T-helper 2 cell (primary cell): Measurements from ENCODE around the gene STOML2.
"Not testable (repeated sequence)": the region's sequence is repeated elsewhere in the genome, so short reads cannot be mapped to it uniquely, and the experiment has no call there.

Experiments
- DNase-seq, 5 experiments: peaks; one replicate each; pipeline versions ENCODE4 v3.0.0 to v3.0.0-alpha.2; 2012 to 2022
- total RNA-seq, 2 donors: gene quantifications; one replicate each; lab custom pipeline; 2026; lab: John Stamatoyannopoulos, UW

STOML2 gene, protein sequence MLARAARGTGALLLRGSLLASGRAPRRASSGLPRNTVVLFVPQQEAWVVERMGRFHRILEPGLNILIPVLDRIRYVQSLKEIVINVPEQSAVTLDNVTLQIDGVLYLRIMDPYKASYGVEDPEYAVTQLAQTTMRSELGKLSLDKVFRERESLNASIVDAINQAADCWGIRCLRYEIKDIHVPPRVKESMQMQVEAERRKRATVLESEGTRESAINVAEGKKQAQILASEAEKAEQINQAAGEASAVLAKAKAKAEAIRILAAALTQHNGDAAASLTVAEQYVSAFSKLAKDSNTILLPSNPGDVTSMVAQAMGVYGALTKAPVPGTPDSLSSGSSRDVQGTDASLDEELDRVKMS
- 27.4 to 30.6 reads per million in 2 donors for total RNA-seq

DNA sequence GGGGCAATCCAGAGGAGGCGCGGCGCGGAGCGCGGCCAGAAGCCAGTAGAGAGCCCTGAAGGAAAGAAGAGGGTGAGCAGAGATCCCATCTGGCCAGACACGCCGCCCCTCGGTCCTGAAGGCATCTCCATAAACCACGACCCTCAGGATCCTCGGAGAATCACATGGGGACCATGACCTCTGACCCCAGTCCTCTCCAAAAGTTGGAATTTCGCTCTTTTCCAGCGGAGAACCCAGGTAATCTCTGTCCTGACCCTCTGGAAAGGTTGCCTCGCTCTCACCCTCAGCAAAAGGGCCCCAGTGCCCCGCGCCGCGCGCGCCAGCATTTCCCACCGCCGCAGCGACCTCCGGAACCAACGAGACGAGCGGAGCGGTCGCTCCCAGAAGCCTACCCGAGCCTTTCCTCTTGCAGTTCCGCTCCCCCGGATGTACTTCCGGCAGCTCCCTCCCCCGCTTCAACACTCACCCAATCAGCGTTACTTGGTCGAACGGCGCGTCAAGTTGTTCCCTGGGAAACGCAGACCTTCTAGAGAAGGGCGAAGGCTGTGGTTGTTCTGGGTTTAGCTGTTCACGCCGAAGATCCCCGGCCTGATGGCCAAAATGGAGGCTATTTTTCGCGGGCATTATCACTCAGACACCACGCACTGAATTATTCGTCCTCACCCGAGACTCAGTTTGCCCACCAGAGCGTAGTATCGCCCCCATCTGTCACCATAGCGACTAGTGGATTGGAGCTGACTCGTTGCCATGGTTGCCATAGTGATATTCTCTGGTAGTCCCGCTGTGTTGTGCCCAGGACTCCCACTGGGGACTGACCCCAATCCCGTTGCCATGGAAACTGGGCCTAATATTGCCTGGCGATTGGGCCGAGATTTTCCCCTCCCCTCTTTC is at the start of gene STOML2:
Gene STOML2 (minus strand): TSS at position 363 of the 891 bp plus-strand sequence. CDS start 37 bp downstream, at position 326.
- DNase-seq = peak; percentile 74 to 97 (median 89)

DNA sequence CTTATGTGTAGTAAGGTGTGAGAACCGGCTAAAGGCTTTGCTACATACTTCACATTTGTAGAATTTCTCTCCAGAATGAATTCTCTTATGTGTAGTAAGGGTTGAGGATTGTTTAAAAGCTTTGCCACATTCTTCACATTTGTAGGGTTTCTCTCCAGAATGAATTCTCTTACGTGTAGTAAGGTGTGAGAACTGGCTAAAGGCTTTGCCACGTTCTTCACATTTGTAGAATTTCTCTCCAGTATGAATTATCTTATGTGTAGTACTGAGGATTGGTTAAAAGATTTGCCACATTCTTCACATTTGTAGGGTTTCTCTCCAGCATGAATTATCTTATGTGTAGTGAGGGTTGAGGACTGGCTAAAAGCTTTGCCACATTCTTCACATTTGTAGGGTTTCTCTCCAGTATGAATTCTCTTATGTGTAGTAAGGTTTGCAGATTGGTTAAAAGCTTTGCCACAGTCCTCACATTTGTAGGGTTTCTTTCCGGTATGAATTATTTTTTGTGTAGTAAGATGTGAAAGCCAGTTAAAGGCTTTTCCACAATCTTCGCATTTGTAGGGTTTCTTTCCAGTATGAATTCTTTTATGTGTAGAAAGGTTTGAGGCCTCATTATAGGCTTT is 45.1 kb upstream of the STOML2 start:
- not testable (repeated sequence) for DNase-seq

DNA sequence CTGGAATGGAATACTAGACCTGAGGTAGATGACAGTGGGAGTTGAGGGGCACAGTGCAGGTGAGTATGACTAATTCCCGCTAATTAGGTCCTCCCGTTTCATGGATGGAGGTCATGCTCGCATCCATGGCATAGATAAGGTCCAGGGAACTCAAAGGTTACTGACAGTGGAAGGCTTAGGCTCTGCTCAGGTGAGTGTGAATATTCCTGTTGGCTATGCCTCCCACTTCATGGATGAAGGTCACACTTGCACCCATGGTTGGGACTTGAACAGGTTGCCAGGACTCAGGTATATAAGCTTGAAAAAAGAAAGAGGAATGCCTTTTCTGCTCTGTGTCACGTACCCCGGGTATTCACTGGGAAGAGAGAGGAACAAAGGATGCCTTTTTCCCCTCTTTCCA is 39.1 kb upstream of the STOML2 start:
- no peak for DNase-seq

DNA sequence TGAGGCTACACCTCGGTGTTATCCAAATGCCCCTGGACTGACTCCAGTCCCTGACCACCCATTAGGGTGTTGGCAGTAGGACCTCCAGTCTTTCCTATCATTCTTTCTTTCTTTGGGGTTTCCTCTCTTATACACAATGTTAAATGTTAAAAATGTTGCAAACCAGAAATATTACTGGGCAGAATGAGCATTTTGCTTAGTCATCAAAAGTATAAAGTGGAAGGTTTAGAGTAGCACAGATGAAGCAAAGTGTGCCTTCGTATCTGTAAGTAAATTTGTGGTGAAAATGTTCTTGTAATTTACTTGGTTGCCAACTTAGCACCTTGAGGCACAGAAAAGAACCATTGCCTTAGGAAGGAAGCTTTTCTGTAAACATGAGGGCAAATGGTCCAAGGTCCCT is 37.2 kb upstream of the STOML2 start:
- DNase-seq = no peak

DNA sequence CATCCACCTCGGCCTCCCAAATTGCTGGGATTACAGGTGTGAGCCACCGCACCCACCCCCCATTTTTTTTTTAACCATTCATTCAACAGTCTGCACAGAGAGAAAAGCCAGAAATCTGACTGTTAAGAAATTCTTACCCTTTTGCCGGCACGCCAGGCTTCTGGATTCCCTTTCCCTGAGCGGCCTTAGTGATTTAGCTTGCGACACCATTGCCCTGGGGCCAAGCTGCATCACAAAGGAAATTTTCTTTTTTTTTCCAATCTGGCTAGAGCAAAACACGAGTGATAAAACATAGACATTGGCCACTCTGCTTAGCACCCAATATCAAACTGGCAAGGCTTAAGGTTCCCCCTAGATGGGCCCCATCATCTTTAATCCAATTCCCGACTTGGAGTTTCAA is 33.9 kb upstream of the STOML2 start:
- DNase-seq = no peak

DNA sequence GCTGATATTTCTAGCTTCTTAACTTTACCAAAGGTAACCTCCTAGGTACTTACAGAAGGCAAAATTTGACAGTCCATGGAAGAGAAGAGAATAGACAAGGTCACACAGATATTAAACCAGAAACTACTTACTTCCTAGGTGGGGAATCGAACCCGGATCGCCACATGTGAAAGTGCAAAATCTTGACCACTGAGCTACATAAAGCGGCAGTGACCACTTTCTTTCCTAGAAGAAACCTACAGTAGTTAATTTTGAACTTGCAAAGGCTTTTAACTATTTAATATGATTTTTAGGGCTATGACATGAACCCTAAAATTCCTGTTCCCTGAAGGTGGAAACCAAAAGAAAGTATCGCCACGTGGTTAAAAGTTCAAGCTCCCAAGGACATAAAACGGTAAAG is 33.1 kb upstream of the STOML2 start:
- no peak for DNase-seq

DNA sequence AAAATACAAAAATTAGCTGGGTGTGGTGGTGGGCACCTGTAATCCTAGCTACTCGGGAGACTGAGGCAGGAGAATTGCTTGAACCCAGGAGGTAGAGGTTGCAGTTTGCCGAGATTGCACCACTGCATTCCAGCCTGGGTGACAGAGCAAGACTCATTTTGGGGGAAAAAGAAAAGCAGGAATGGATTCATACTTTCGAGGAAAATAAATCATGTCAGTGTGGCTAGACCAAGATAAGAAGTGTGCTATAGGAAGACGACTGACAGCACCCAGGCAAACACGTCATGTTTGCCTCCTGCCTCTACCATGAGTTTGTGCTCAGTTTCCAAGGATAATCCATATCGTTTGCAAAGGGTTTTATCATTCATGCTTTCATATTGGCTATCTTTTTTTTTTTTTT is 32.0 kb upstream of the STOML2 start:
- no peak for DNase-seq

DNA sequence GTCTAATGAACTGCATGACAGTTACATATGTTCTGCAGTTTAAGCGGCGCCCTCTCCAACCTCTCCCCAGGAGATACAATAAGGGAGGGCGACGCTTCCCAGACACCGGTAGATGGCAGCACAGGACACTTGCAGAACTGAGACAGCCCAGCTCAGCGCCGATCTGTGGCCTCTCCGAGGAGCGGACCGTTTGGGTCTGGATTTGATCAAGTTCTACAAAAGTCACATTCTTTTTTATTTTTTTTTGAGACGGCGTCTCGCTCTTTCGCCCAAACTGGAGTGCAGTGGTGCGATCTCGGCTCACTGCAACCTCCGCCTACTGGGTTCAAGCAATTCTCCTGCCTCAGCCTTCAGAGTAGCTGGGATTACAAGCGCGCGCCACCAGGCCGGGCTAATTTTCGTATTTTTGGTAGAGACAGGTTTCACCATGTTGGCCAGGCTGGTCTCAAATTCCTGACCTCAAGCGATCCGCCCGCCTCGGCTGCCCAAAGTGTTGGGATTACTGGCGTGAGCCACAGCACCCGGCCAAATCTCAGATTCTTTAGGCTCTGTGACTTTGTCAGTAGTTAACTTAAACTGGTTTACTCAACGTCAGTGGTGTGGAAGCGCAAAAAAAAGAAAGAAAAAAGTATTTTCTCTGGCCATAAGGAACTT is 14.1 kb upstream of the STOML2 start:
- peak; percentile 53 to 90 (median 77) for DNase-seq

DNA sequence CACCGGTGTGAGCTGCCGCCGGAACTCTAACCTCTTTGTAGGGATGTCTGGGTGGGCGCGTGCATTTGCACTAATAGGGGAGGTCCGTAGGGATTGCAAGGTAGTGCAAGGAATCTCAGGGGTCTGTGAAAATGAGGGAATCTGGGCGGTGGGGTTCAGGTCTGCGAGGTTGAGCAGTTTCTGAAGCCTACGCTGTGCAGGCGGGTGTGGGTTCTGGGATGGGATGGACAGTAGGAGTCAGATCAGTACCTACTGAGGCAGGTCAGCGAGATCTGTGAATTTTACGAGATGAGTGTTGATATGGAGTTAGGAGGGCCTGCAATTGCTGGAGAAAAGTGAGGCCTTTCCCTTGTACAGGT is 13.6 kb upstream of the STOML2 start:
- no peak for DNase-seq

DNA sequence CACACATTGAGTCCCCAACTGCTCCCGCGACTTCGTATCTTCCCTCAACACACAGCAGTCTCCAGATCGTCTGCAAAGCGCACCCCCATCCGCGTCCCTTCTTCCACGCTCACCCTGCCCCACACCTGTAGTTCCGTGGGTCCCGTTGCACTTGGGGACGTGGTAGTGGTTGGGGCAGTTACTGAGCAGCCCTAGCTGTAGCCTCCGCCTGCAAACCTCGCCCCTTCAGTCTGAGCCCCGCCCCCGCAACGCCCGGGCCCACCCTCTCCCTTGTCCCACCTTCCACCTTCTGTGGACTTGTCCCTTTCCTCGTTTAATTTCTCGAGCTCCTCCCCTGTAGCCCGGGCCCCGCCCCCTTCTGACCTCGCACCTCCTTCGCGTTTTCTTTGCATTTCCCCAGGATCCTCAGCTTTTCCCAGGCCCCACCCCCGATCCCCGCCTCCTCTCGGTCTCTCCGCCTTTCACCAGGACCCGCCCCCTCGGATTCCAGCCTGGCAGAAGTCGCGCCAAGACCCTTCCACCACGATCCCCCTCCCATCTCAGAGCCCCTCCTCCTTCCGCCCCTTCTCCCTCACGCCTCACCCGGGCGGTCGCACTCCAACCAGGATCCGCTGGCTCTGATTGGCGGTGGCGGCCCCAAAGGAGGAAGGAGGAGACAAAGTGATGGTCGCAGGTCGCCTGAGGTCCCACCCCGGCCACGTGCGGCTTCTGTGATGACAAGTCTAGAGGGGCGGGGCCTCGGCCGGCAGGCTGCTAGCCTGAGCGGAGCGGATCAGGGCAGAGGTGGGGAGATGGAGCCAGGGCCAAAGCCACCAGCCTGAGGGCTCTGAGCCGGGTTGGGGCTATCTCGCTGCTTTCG is 13.0 kb upstream of the STOML2 start, which contains the start of gene ATOSB:
Gene ATOSB (minus strand): TSS at position 183 of the 859 bp plus-strand sequence. CDS start 7,588 bp downstream, outside the sequence.
- DNase-seq = peak; percentile 86 to 97 (median 91)

DNA sequence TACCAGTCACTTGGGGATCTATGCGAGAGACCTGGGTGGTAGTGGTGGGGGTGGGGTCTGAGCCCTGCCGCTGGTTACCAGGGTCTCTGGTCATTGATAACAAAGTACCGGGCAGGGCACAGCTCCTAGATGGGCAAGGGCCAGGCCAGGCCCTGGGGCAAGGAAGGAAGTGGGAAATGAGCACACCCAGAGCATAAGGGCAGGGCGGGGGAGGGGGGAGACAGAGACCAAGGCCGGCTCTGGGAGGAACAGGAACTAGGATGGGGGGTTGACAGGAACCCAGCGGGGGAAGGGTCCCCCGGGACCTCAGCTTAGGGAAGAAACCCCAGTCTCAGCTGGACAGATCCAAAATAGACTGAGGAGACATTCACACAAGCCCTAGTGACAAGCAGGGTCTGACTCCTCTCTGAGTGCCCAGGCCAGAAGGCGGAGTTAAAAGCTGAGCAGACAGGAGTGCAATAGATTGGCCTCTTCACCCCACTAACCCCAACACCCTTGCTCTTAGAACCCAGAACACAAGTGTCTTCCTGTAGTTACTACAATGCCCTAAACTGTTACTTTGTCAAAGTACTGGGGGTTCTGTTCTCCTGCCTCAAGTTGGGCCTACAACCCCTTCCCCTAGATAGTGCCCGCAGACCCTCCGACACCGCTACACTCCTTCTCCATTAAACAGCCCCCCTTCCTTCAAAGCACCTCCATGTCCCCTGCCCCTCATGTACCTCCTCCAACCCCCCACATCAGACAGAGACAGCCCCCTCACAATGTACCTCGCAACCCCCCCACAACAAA is 12.1 kb upstream of the STOML2 start:
- peak in 1 of 5 experiments; percentile 64 for DNase-seq

DNA sequence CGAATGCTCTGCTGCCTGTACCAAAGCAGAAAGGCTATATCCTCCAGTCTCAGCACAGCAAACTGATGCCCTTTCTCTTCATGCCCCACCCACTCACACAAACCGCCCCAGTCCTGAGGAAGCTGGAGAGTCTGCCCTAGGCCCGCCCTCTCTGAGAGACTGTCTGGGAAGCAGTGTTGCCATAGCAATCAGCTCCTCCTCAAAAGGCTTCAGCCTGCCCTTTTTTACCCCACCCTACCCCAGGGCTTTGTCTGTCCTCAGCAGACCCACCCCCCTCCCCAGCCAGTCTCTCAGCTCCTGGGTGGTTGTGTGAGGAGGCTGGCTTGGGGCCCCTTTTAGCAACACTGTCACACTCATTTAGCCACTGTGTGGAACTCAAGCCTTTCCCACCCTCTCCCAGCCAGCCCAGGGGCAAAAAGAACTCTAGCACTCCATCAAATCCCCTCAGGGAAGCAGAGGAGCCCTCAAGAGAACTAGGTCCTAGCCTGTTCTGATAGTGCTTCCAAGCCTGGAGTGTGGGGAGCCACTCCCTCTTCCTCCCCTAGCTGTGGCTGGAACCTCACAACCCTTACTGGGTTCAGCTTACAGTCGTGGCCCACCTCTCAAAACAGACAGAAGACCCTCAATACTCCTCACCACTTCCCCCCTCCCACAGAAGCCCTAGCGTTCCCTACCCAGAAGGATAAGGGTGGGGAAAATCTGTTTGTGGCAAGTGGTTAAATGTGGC is 11.3 kb upstream of the STOML2 start:
- peak; percentile 31 to 87 (median 54) for DNase-seq

DNA sequence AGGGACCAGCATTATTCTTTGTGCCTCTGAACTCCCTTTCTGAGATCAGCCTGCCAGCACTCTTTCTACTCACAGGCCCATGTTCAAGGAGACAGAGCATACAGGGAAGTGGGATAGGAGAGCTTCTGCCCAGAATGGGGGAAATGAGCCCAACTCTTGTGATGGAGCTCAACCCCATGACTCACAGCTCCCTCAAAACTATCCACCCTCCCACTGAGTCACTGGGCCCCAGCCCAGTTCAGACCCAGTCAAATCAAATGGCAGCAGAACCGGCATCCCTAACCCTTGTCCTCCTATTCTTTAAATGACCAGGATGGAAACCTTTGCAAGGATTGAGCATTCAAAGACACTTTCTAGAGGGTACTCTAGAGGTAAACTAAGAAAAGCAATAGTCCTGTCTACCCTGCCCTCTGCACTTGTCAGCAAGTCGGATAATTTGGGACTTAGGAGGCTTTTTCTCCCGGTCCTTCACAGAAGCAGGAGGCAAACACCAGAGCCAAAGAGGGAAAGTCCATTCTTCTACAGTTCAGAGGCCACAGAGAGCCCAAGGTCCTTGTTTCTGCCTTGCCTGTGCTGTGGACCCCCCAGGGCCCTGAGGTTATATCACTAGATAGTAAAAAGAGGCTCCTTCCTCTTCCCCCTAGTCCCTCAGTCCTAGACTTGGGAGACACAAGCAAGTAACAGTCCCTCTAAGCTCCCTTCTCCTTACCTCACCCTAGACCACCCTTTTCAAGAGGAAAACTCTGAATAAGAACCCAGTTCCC is 9.5 kb upstream of the STOML2 start:
- no peak for DNase-seq

DNA sequence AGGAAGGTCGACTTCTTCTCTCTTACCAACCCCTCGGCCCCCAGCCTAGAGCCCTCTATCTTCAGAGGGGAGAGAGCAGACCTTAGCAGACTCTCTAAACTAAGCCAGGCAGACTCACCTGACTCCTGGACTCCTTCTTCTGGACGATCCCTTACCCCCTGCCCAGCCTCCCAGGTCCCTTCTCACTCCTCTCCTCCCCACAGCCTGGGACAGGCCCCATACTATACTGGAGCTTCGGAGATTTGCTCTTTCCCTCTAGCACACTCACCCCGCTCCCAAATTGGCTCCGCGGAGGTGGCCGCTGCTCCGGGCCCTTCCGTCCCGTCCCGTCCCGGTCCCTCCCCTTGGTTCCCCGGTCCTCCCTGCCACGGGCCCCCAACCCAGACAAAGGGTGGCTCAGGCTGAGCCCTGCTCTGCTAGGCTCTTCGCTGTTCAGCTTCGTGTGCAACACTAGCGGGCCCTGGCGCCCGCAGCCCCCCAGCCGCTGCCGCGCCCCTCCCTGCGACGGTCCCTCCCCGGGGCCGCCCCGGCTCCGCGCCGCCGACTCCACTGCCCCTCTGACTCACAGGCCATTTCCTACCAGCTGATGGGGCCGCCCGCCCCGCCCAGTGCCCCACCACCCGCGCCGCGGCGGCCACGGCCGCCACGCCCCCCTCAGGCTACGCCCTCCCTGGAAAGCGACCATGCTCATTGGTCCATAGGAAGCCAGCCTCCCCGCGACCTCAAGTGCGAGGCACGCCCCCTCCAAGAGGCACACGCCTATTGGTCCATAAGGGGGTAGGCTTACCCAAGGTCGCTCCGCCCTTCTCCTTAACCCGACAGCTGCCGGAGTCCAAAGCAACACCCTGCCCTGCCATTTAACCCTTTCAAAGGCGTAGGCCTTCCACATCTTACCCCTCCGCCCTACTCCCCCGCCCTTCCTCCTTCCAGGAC is 8.3 kb upstream of the STOML2 start:
- peak; percentile 90 to 99 (median 95) for DNase-seq

DNA sequence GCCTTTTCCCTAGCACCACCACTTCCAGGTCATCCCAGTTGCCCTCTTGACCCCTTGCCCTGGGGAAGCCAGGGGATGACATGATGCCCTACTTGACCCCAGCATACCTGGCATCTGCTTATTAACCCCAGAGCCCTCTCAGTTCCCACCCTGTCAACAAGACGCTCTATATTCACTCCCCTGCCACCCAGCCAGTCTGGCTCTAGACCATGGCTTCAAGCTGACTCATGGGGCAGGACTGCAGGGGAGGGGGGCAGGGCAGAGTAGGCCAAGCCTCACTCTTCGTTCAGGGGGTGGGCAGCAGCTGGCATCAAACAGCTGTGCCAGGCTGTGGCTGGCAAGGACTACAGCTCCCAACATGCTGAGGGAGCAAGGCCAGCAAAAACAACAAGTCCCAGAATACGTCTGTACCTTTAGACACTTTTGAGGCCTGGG is 7.4 kb upstream of the STOML2 start:
- DNase-seq = peak in 1 of 5 experiments; percentile 11

DNA sequence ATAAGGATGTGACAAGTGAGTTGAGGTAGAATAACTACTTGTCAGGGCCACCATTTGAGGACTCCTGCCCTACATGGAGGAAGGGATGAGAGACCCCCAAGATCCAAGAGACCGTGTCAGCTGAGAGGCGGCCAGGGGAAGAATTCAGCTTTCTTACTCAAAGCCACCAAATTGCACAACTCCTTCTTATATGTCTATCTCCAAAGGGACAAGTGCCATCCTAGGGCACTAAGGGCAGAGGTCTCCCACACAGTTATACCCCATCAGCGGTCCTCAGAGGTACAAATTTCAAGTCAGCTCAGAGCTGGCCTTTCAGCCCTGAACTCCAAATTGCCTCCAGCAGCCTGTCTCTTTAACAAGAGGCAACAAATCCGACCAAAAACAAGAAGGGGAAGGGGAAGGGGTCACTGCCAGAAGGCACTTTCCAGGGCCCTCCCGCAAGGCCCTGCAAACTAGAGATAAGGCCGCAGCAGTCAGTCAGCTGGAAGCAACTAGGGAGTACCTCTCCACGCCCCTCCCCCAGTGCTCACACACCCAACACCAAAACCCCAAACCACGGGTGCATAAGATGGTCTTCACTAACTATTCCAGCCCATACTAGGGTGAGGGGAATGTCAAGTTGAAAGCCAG is 6.1 kb upstream of the STOML2 start:
- no peak for DNase-seq

DNA sequence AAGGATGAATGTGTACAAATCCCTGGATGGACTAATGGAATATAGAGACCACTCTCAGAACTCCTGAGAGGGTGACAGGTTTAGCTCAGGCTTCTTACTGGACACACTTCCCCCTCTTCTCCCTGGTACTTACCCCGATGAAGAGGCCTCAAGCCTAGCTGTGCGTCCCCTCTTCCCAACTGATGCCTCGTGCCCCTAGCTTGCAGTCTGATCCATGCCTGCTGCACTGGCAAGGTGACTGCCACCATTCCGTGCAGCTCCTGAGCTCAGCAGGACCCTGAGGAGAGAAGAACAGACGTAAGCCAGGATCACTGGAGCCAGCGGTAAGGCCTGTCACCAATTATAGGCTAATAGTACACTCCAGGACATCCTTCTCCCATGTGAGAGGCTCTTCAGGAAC is 5.5 kb upstream of the STOML2 start:
- no peak for DNase-seq
